T-cell (primary cell): ENCODE measurements around the gene TFPI2. TPM values are rescaled to one million over a fixed set of nuclear protein-coding genes. Genes with fewer than 3 reads are reported as not detected.

Experiments
- ATAC-seq, 4 experiments: fragments of 200-7000 bp in 3 of 4; fragments of 150-1000 bp in 1 of 4; cut with Tn5 transposase; replicated peaks in 1 of 4; 1 replicate in 3 of 4; 2 replicates in 1 of 4; pipeline ENCODE4 v1.10.0; 2021; ENCODE audit warnings: moderate library complexity in 3 of 4, mild to moderate bottlenecking in 2 of 4, moderate number of reproducible peaks in 1 of 4
- CTCF ChIA-PET, 2 donors: fragments of 300-600 bp; sonication (Branson Sonifier 250); formaldehyde crosslinking; loops; one replicate each; lab custom pipeline; 2022; ENCODE audit warnings: antibody characterized with exemption in 2 of 2; lab: Charles Lee
- POLR2A ChIA-PET, 2 donors: fragments of 300-600 bp; sonication (Branson Sonifier 250); formaldehyde crosslinking; loops; one replicate each; lab custom pipeline; 2022; ENCODE audit warnings: antibody characterized with exemption in 2 of 2; lab: Charles Lee
- DNase-seq, 35 experiments: peaks; one replicate each; pipeline versions ENCODE4 v3.0.0 to v3.0.0-alpha.2; 2013 to 2023
- H3K27ac ChIP-seq: one replicate; pipeline ENCODE4 v1.5.1; 2013; ENCODE audit warnings: low read length
- H3K27me3 ChIP-seq, 2 experiments: replicated peaks in 1 of 2; 1 replicate in 1 of 2; 2 replicates in 1 of 2; pipeline versions ENCODE4 v1.6.1 to v1.7.0; 2013; ENCODE audit warnings: low read length in 1 of 2, mixed read lengths in 1 of 2; ENCODE audit not compliant: control insufficient read depth in 2 of 2, insufficient read depth in 2 of 2; ENCODE audit errors: extremely low read depth in 1 of 2
- H3K36me3 ChIP-seq, 2 donors: 1 replicate in 1 of 2; 2 replicates in 1 of 2; pipeline versions ENCODE4 v1.6.1 to v1.7.0; 2013; ENCODE audit warnings: low read length in 1 of 2; ENCODE audit not compliant: control insufficient read depth in 2 of 2, insufficient read depth in 1 of 2; ENCODE audit errors: extremely low read depth in 1 of 2
- H3K4me1 ChIP-seq, 2 experiments: 1 replicate in 1 of 2; 2 replicates in 1 of 2; pipeline versions ENCODE4 v1.6.1 to v1.7.0; 2013; ENCODE audit warnings: low read length in 2 of 2, mixed read lengths in 1 of 2; ENCODE audit not compliant: insufficient read depth in 2 of 2, control insufficient read depth in 1 of 2; ENCODE audit errors: extremely low read depth in 1 of 2
- H3K4me3 ChIP-seq, 2 donors: 1 replicate in 1 of 2; 2 replicates in 1 of 2; pipeline versions ENCODE4 v1.5.1 to v1.7.0; 2013; ENCODE audit warnings: mild to moderate bottlenecking in 2 of 2, low read length in 1 of 2, moderate library complexity in 1 of 2; ENCODE audit not compliant: control insufficient read depth in 1 of 2; ENCODE audit errors: extremely low read depth in 1 of 2
- H3K9me3 ChIP-seq: 2 replicates; pipeline ENCODE4 v1.7.0; 2013
- H3K27ac Mint-ChIP-seq, 2 donors: one replicate each; pipeline ENCODE4 v1.8.0; 2020 to 2021; ENCODE audit warnings: mild to moderate bottlenecking in 2 of 2, mixed read lengths in 2 of 2
- H3K27me3 Mint-ChIP-seq, 2 donors: one replicate each; pipeline ENCODE4 v1.8.0; 2021 to 2022; ENCODE audit warnings: mixed read lengths in 2 of 2
- H3K36me3 Mint-ChIP-seq: one replicate; pipeline ENCODE4 v1.8.0; 2021; ENCODE audit warnings: mixed read lengths
- H3K4me1 Mint-ChIP-seq, 3 donors: one replicate each; pipeline ENCODE4 v1.8.0; 2020 to 2022; ENCODE audit warnings: mixed read lengths in 3 of 3, mild to moderate bottlenecking in 1 of 3
- H3K4me3 Mint-ChIP-seq, 3 donors: one replicate each; pipeline ENCODE4 v1.8.0; 2020 to 2022; ENCODE audit warnings: mild to moderate bottlenecking in 3 of 3, mixed read lengths in 3 of 3, moderate library complexity in 3 of 3
- H3K9me3 Mint-ChIP-seq, 3 donors: one replicate each; pipeline ENCODE4 v1.8.0; 2020 to 2022; ENCODE audit warnings: mixed read lengths in 3 of 3
- WGBS: methylation state at CpG from one replicate; pipeline ENCODE4 v1.1.5; 2013; ENCODE audit warnings: missing lambda C conversion rate; ENCODE audit not compliant: insufficient coverage; 5-methylcytosine and 5-hydroxymethylcytosine counted together
- total RNA-seq, 35 experiments: library from RNA in 6 of 35; stranded (reverse) in 6 of 35; fragments of 120-200 nt in 1 of 35; gene quantifications; one replicate each; pipeline versions ENCODE4 v1.2.1 to v1.2.4 and lab custom pipeline; 2013 to 2026

Gene TFPI2
- total RNA-seq, 5 donors from 2014 or later (not counting 1 experiment from before 2014, with no cell fraction given), result 0.23 to 0.51 TPM; not detected in 3

GRCh38 chr7:93895859-93896600 lies 5.5 kb upstream of the TFPI2 start:
- H3K9me3 ChIP-seq, result no peaks in the 10 kb centered on the region
- no peaks in the 10 kb centered on the region for H3K36me3 ChIP-seq
- H3K4me3 ChIP-seq, result no peak overlapping the region
- H3K27me3 ChIP-seq, result peaks cover 0 to 5% of the 10 kb centered on the region in 2 experiments
- DNase-seq (no peak), ATAC-seq (no peak)
- Mint-ChIP-seq H3K27ac (no peak overlapping the region), H3K4me3 (no peak overlapping the region), H3K27me3 (peaks cover 22 to 46% of the 10 kb centered on the region in 2 donors), H3K9me3 (no peaks in the 10 kb centered on the region), H3K4me1 (no peaks in the 10 kb centered on the region), H3K36me3 (no peaks in the 10 kb centered on the region)
- no CpG with 5 or more reads among the region's 4 CpGs for WGBS
- CTCF ChIA-PET, result interaction anchor here (0.6 to 0.7 kb wide), 3 partner anchors 8 to 203 kb away, joined by 3 read pairs; partner anchors contain the start of gene GNGT1 (in 1 of the 2)
- H3K27ac ChIP-seq, result no peak overlapping the region
- POLR2A ChIA-PET, result no interaction called here
- no peaks in the 10 kb centered on the region for H3K4me1 ChIP-seq

GRCh38 chr7:93894966-93895640 lies 4.5 kb upstream of the TFPI2 start:
- Mint-ChIP-seq H3K4me3 (no peak overlapping the region), H3K36me3 (no peaks in the 10 kb centered on the region), H3K9me3 (no peaks in the 10 kb centered on the region), H3K4me1 (peaks cover 3 to 4% (median 4%) of the 10 kb centered on the region in 3 donors), H3K27ac (no peak overlapping the region), H3K27me3 (peaks cover 29 to 47% of the 10 kb centered on the region in 2 donors)
- 67% methylated on average over 1 of the region's 3 CpGs for WGBS
- no peak overlapping the region for H3K4me3 ChIP-seq
- H3K27me3 ChIP-seq, result peaks cover 0 to 14% of the 10 kb centered on the region in 2 experiments
- CTCF ChIA-PET, result interaction anchor here in 1 of 2 donors (0.6 kb wide), 1 partner anchor 7 kb away, joined by 3 read pairs; no protein-coding TSS in a partner anchor
- peaks cover 3 to 7% of the 10 kb centered on the region in 2 experiments for H3K4me1 ChIP-seq
- no peak for DNase-seq
- no peak overlapping the region for H3K27ac ChIP-seq
- ATAC-seq, result no peak
- H3K9me3 ChIP-seq, result no peaks in the 10 kb centered on the region
- POLR2A ChIA-PET, result no interaction called here
- H3K36me3 ChIP-seq, result no peaks in the 10 kb centered on the region

GRCh38 chr7:93894426-93894825 lies 3.9 kb upstream of the TFPI2 start:
- ATAC-seq, result no peak
- Histone ChIP-seq H3K4me3 (no peak overlapping the region), H3K4me1 (peaks cover 5 to 10% of the 10 kb centered on the region in 2 experiments), H3K9me3 (no peaks in the 10 kb centered on the region), H3K36me3 (no peaks in the 10 kb centered on the region), H3K27ac (no peak overlapping the region), H3K27me3 (peaks cover 2 to 17% of the 10 kb centered on the region in 2 experiments)
- no peak for DNase-seq
- H3K27me3 Mint-ChIP-seq, result peaks cover 31 to 47% of the 10 kb centered on the region in 2 donors
- no peaks in the 10 kb centered on the region for H3K9me3 Mint-ChIP-seq
- H3K4me1 Mint-ChIP-seq, result peaks cover 9 to 11% (median 10%) of the 10 kb centered on the region in 3 donors
- no peaks in the 10 kb centered on the region for H3K36me3 Mint-ChIP-seq
- no peak overlapping the region for H3K4me3 Mint-ChIP-seq
- ChIA-PET POLR2A (no interaction called here), CTCF (no interaction called here)
- H3K27ac Mint-ChIP-seq, result no peak overlapping the region
- WGBS, result no CpG with 5 or more reads among the region's 1 CpG

GRCh38 chr7:93890041-93890463 lies 501 bp downstream of the TFPI2 start:
- Histone ChIP-seq H3K36me3 (no peaks in the 10 kb centered on the region), H3K27me3 (peaks cover 2 to 19% of the 10 kb centered on the region in 2 experiments), H3K27ac (no peak overlapping the region), H3K4me3 (peak overlapping the region in 1 of 2 donors; percentile 69), H3K9me3 (no peaks in the 10 kb centered on the region), H3K4me1 (peaks cover 5 to 10% of the 10 kb centered on the region in 2 experiments)
- CTCF ChIA-PET, result no interaction called here
- no peak for DNase-seq
- Mint-ChIP-seq H3K36me3 (no peaks in the 10 kb centered on the region), H3K27ac (no peak overlapping the region), H3K4me1 (peaks cover 9 to 12% (median 10%) of the 10 kb centered on the region in 3 donors), H3K27me3 (peaks cover 47 to 50% of the 10 kb centered on the region in 2 donors), H3K4me3 (peak overlapping the region in 2 of 3 donors; percentile 51 to 75), H3K9me3 (no peaks in the 10 kb centered on the region)
- POLR2A ChIA-PET, result no interaction called here
- 1% methylated on average over 24 of the region's 28 CpGs for WGBS
- no peak for ATAC-seq

- H3K36me3 Mint-ChIP-seq, result no peaks in the 10 kb centered on the region
- ATAC-seq (no peak), DNase-seq (no peak)
- peaks cover 47 to 48% of the 10 kb centered on the region in 2 donors for H3K27me3 Mint-ChIP-seq
- CTCF ChIA-PET, result no interaction called here
- Histone ChIP-seq H3K9me3 (no peaks in the 10 kb centered on the region), H3K27ac (no peak overlapping the region), H3K4me1 (peaks cover 5 to 10% of the 10 kb centered on the region in 2 experiments), H3K4me3 (no peak overlapping the region), H3K27me3 (peaks cover 2 to 19% of the 10 kb centered on the region in 2 experiments), H3K36me3 (no peaks in the 10 kb centered on the region)
- WGBS, result no CpG with 5 or more reads among the region's 3 CpGs
- peak overlapping the region in 1 of 3 donors; percentile 75 for H3K4me3 Mint-ChIP-seq
- POLR2A ChIA-PET, result no interaction called here
- H3K9me3 Mint-ChIP-seq, result no peaks in the 10 kb centered on the region
- H3K4me1 Mint-ChIP-seq, result peaks cover 9 to 12% (median 10%) of the 10 kb centered on the region in 3 donors
- no peak overlapping the region for H3K27ac Mint-ChIP-seq
Observed at GRCh38 chr7:93889261-93889660, 1.3 kb downstream of the TFPI2 start.

GRCh38 chr7:93884541-93884940 lies 6.0 kb downstream of the TFPI2 start:
- POLR2A ChIA-PET, result no interaction called here
- no CpG with 5 or more reads among the region's 1 CpG for WGBS
- Histone ChIP-seq H3K4me1 (no peaks in the 10 kb centered on the region), H3K27me3 (peaks cover under 1 to 2% of the 10 kb centered on the region in 2 experiments), H3K27ac (no peak overlapping the region), H3K4me3 (no peak overlapping the region), H3K9me3 (no peaks in the 10 kb centered on the region), H3K36me3 (no peaks in the 10 kb centered on the region)
- no peaks in the 10 kb centered on the region for H3K36me3 Mint-ChIP-seq
- peaks cover 0 to 3% (median 0%) of the 10 kb centered on the region in 3 donors for H3K9me3 Mint-ChIP-seq
- H3K27ac Mint-ChIP-seq, result no peak overlapping the region
- DNase-seq, result no peak
- no peak for ATAC-seq
- H3K4me1 Mint-ChIP-seq, result peaks cover under 1 to 2% (median under 1%) of the 10 kb centered on the region in 3 donors
- no peak overlapping the region for H3K4me3 Mint-ChIP-seq
- peaks cover 16 to 21% of the 10 kb centered on the region in 2 donors for H3K27me3 Mint-ChIP-seq
- CTCF ChIA-PET, result no interaction called here
